ENCODE data around the gene KLHL17. TPM values are rescaled to one million over a fixed set of nuclear protein-coding genes. Genes with fewer than 3 reads are reported as not detected.
A peak's percentile ranks its signal among the peaks of the same experiment; 100 is the strongest.

KLHL17 gene
- polyA plus RNA-seq, 1 donor from 2014 or later, result 1.3 TPM

DNA sequence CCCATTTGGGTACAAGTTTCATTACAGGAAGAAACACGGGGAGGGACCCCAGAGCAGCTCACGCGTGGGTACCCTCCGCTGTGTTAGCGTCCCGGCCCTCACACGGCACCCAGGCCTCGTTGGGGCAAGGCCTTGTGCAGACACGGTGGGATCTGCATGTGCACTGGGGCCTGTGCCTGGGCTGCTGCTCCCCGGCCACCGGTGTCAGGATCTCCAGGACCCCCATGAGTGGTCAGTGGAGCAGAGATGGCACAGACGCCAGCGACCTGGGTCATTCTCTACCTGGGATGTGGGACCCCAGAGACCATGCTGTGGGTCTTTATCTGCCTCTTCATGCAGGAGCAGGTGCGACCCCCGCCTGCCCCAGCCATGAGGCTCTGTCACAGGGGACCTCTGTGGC lies 42.0 kb upstream of the KLHL17 start:
- Mint-ChIP-seq H3K4me3 (no peak overlapping the region), H3K4me1 (peaks cover 4 to 11% (median 9%) of the 10 kb centered on the region in 3 donors), H3K9me3 (peaks cover 0 to 2% (median 0%) of the 10 kb centered on the region in 3 donors), H3K36me3 (no peaks in the 10 kb centered on the region), H3K27ac (no peak overlapping the region), H3K27me3 (peaks cover 51% of the 10 kb centered on the region)

DNA sequence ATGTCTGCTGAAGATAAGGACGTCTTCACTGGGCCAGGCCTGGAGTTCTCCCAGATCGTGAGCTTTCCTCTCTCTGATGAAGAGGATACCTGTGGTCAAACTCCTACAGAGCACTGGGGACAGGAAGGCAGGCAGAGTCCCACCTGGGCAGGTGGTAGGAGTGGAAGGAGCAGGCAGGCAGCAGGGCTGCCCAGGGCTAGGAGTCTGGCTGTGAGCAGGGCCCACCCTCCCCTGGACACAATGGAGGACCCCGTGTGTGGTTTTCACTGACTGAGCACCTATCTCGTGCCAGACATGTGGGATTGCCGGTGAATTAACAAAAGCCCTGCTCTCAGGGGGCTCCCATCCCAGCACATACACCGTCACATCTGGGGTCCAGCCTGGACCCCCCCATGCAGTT lies 41.5 kb upstream of the KLHL17 start:
- H3K27me3 Mint-ChIP-seq, result peaks cover 51% of the 10 kb centered on the region
- H3K27ac Mint-ChIP-seq, result no peak overlapping the region
- H3K36me3 Mint-ChIP-seq, result no peaks in the 10 kb centered on the region
- no peak overlapping the region for H3K4me3 Mint-ChIP-seq
- peaks cover 4 to 12% (median 10%) of the 10 kb centered on the region in 3 donors for H3K4me1 Mint-ChIP-seq
- H3K9me3 Mint-ChIP-seq, result peaks cover 0 to 2% (median 0%) of the 10 kb centered on the region in 3 donors

DNA sequence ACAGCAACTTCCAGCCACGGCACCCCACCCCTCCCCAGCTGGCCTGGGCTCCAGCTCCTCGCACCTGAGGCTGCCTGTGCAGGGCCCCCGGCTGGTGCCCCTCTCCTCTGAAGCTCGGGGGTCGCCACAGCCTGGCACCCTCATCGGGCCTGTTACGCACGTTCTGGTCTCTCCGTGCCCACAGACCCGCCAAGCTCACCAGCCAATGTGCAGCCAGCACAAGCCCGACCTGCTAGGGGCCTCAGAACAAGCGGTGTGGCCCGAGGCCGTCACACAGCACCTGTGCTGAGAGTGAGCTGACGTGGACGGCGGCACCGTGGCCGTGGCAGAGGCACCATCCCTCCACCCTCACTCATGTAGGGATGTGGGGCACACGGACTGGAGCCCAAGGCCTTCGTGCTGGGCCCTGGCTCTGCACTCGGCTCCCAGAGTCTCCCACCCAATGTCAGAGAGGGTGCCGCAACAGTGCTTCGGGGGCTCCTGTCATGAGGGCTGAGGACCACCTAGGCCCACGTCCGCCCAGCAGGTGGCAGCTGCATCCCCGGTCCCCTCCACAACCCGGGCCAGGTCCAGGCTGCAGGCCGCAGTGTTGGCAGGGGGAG lies 41.0 kb upstream of the KLHL17 start:
- Mint-ChIP-seq H3K4me1 (peaks cover 4 to 12% (median 10%) of the 10 kb centered on the region in 3 donors), H3K27ac (no peak overlapping the region), H3K9me3 (peaks cover 0 to 2% (median 0%) of the 10 kb centered on the region in 3 donors), H3K27me3 (peaks cover 47% of the 10 kb centered on the region), H3K36me3 (no peaks in the 10 kb centered on the region), H3K4me3 (no peak overlapping the region)

DNA sequence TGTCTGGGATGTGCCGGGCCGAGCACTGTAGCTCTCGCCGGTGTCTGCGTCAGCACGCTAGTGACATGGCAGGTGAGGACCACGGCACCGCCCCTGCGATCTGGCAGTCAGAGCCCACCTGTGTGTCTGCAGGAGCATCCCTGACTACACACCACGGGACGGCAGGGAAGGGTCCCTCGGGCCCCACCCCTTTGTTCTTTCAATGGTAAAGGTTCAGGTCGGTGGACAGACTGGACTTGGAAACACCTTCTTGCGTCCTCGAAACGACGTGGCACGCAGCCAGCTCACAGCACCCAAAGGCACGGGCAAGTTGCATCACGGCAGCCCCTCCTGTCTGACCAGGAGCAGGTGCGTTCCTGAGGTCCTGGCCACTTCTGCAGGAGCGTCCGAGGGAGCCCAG lies 40.4 kb upstream of the KLHL17 start:
- H3K4me3 Mint-ChIP-seq, result no peak overlapping the region
- H3K36me3 Mint-ChIP-seq, result no peaks in the 10 kb centered on the region
- H3K4me1 Mint-ChIP-seq, result peaks cover 4 to 12% (median 10%) of the 10 kb centered on the region in 3 donors
- H3K9me3 Mint-ChIP-seq, result peaks cover 0 to 2% (median 0%) of the 10 kb centered on the region in 3 donors
- H3K27ac Mint-ChIP-seq, result no peak overlapping the region
- peaks cover 47% of the 10 kb centered on the region for H3K27me3 Mint-ChIP-seq

DNA sequence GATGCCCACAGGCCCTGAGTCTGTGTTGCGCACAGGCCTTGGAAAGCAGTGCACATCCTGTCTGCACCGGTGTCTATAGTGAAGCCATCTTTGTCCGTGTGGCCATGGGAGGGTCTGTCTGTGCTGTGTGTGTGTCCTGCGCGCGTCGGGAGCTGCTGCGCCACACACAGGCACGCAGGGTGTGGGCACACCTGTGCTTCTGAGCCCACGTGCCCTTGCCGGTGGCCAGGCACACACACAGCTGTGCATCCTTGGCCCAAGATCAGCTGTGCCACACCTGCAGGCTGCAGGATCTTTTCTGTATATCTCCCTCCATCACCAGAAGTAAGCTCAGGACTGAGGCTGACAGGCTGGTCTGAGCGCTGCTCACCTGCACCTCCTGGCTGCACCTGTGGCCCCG lies 39.9 kb upstream of the KLHL17 start:
- Mint-ChIP-seq H3K9me3 (peaks cover 0 to 2% (median 0%) of the 10 kb centered on the region in 3 donors), H3K4me1 (peaks cover 4 to 12% (median 10%) of the 10 kb centered on the region in 3 donors), H3K36me3 (no peaks in the 10 kb centered on the region), H3K27me3 (peaks cover 44% of the 10 kb centered on the region), H3K27ac (peak overlapping the region in 1 of 3 donors; percentile 68), H3K4me3 (peak overlapping the region in 2 of 4 donors; percentile 12 to 60)

DNA sequence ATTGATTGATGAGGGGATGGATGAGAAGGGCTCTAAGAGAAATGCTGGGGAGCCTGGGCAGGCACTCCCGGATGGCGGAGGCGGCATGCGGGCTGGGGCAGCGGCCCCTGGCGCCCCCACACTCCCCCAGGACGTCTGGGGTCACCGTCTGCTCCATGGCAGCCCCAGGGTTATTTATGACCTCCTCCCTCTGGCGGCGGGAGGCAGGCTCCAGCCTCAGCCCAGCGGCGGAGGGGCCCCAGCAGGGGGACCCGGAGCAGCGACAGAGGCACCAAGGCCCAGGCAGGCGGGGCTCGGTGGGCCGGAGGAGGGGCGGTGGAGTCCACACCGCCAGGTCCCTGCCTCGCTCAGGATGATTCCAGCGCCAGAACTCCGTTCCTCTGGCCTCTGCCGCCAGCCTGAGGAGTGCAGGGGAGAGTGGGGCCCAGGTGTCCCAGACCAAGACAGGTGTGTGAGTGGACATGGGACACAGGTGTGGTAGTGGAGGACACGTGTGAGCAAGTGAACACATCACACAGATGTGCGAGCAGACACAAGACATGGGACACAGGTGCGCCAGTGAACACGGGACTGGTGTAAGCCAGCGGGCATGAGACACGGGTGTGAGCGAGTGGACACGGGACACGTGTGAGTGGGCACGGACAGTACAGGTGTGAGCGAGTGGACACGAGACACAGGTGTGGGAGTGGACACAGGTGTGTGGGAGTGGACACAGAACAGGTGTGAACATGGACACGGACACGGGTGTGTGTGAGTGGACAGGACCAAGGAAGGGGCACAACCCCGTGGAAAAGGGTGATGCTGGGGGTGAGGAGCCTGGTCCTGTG lies 39.2 kb upstream of the KLHL17 start:
- Mint-ChIP-seq H3K27me3 (peaks cover 49% of the 10 kb centered on the region), H3K36me3 (no peaks in the 10 kb centered on the region), H3K27ac (peak overlapping the region in 2 of 3 donors; percentile 7 to 68), H3K4me1 (peaks cover 4 to 12% (median 10%) of the 10 kb centered on the region in 3 donors), H3K9me3 (peaks cover 0 to 2% (median 0%) of the 10 kb centered on the region in 3 donors), H3K4me3 (peak overlapping the region in 3 of 4 donors; percentile 12 to 62 (median 60))

DNA sequence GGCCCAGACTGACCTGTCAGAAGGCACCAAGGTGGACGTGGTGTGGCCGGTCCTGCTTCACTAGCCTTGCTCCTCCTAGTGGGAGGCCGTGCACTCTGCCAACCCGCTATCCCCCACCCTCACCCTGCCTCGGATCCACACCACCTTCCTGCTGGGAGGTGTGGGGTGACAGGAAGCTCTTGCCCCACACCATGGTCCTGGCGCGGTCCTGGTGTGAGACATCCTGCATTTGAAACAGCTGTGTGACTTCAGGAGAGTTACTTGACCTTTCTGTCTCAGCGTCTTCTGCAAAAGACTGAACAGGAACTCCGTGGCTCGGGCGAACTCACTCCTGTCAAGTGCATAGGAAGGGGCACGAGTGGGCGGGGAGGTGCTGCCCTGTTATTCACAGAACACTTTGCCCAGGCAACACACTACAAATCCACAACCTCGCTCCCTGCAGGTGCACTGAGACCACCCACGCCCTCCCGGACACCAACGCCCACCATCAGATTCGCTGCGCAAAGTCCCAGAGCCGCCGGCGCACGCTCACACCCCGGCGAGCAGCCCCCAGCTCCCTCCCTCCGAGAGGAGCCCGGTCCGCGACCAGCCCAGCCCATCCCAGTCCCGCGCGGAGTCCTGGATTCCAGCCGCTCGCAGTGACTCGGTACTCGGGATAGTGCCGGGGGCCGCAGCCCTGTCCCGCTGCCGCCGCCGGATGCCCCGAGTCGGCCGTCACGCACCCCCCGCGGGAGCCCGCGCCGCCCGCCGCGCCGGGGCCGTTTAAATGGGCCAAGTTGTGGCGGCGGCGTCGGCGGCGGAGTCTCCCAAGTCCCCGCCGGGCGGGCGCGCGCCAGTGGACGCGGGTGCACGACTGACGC lies 37.0 kb upstream of the KLHL17 start, which contains the start of gene SAMD11:
SAMD11 (plus strand) TSS at position 793 of the 860 bp plus-strand sequence. CDS start 509 bp downstream, outside the sequence.
- Mint-ChIP-seq H3K36me3 (no peaks in the 10 kb centered on the region), H3K4me1 (peaks cover 4 to 12% (median 10%) of the 10 kb centered on the region in 3 donors), H3K27me3 (peaks cover 46% of the 10 kb centered on the region), H3K4me3 (peak within 1 kb of the TSS; percentile 34 to 94 (median 88)), H3K9me3 (peaks cover 0 to 2% (median 0%) of the 10 kb centered on the region in 3 donors), H3K27ac (no peak within 1 kb of the TSS)

DNA sequence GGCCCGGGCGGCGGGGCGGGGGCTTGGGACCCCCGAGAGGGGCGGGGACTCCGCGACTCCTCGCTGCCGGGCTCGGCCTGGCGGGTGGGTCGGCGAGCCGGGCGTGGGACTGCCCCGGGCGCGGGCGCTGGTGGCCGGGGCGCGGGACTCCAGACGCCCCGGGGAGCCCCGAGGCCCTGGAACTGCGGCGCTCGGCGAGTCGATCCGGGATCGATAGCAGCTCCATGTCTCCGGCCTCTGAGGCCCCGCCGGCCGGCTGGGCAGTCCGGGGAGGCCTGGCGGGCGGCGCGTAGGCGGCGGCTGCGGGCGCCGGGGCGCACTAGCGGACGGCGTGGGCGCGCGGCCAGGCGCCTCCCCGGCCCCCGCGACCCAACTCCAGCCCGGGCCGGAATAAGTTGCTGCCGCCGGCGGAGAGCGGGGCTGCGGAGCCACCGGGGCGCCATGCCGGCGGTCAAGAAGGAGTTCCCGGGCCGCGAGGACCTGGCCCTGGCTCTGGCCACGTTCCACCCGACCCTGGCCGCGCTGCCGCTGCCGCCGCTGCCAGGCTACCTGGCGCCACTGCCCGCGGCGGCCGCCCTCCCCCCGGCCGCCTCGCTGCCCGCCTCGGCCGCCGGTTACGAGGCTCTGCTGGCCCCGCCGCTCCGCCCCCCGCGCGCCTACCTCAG lies 36.3 kb upstream of the KLHL17 start:
- peaks cover 0 to 2% (median 0%) of the 10 kb centered on the region in 3 donors for H3K9me3 Mint-ChIP-seq
- no peak overlapping the region for H3K4me3 Mint-ChIP-seq
- peaks cover 46% of the 10 kb centered on the region for H3K27me3 Mint-ChIP-seq
- H3K27ac Mint-ChIP-seq, result no peak overlapping the region
- peaks cover 4 to 12% (median 10%) of the 10 kb centered on the region in 3 donors for H3K4me1 Mint-ChIP-seq
- H3K36me3 Mint-ChIP-seq, result no peaks in the 10 kb centered on the region

DNA sequence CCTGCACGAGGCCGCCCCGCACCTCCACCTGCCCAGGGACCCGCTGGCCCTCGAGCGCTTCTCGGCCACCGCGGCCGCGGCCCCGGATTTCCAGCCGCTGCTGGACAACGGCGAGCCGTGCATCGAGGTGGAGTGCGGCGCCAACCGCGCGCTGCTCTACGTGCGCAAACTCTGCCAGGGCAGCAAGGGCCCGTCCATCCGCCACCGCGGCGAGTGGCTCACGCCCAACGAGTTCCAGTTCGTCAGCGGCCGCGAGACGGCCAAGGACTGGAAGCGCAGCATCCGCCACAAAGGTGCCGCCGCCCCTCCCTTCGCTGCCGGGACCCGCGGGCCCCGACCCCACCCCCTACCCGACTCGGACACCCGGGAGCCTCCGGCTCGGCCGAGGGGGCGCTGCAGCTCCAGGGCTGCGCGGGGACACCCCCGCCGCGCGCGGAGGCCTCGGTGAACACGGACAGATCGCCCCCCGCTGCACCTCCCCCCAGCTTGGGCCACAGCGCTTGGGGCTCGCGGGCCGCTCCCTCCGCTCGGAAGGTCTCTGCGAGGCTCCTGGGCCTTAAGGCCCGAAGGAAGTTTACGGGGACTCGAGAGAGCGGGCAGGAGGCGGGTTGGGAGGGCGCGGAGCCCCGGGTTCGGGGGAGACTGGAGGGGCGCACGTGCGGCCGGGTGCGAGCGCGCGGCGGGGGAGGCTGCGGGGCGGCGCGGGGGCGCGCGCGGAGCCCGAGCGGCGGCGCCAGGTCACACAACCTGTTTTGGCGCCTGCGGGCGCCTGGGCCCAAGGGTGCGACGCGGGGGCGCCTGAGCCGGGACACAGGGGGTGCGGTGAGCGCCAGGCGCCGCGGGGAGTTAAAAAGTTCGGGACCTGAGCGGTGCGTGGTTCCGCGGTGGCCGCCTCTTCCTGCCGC lies 35.5 kb upstream of the KLHL17 start:
- Mint-ChIP-seq H3K27me3 (peaks cover 43% of the 10 kb centered on the region), H3K9me3 (peaks cover 0 to 2% (median 0%) of the 10 kb centered on the region in 3 donors), H3K36me3 (no peaks in the 10 kb centered on the region), H3K4me1 (peaks cover 4 to 14% (median 10%) of the 10 kb centered on the region in 3 donors), H3K4me3 (peak overlapping the region in 2 of 4 donors; percentile 41 to 43), H3K27ac (no peak overlapping the region)

DNA sequence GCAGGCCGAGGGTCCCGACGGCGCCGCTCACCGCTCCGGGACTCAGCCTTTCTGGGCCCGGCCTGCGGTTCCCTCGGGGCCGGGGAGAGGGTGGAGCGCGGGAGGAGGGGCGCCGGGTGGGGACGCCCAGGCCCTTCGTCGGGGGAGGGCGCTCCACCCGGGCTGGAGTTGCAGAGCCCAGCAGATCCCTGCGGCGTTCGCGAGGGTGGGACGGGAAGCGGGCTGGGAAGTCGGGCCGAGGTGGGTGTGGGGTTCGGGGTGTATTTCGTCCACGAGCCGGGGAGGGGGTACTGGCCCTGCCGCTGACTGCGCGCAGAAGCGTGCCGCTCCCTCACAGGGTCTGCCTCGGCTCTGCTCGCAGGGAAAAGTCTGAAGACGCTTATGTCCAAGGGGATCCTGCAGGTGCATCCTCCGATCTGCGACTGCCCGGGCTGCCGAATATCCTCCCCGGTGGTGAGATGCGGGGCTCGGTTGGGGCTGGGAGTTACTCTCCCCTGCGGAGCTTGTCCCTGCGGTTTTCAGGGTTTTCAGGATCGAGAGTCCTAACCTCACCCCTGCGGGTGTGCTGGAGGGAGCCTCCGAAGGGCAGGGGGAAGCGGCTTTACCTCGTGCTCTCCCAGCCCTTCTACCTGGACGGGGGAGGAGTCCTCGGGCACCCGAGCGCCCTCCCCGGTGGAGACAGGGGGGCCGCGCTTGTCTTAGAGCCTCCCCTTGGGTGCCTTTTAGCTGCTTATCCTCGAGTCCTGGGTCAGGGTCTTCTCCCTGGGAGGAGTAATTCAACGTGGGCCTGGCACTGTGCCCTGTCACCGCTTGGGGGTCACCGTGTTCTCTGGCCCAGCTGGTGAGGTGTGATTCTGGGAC lies 34.6 kb upstream of the KLHL17 start:
- H3K9me3 Mint-ChIP-seq, result peaks cover 0 to 2% (median 0%) of the 10 kb centered on the region in 3 donors
- H3K4me1 Mint-ChIP-seq, result peaks cover under 1 to 9% (median 7%) of the 10 kb centered on the region in 3 donors
- H3K27me3 Mint-ChIP-seq, result peaks cover 36% of the 10 kb centered on the region
- H3K27ac Mint-ChIP-seq, result no peak overlapping the region
- H3K4me3 Mint-ChIP-seq, result peak overlapping the region; percentile 23 to 86 (median 65)
- no peaks in the 10 kb centered on the region for H3K36me3 Mint-ChIP-seq

DNA sequence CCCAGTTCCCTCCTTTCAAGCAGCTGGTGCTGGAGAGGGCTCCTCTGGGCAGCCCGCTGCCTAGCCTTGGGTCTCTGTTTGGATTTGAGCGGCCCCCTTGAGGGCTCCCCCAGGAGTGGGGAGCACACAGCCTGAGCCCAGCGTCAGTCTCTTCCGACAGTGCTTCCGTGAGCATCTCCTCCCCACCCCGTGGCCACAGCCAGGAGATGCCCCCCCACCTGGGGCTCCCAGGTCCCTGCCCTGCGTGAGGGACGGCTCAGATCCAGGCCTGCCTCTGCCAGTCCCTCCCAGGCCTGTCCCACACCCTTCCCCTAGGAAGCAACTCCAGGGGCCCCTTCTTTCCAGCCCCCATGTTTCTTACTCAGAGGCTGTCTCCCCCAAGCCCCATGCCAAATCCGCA lies 33.1 kb upstream of the KLHL17 start:
- Mint-ChIP-seq H3K36me3 (no peaks in the 10 kb centered on the region), H3K27ac (no peak overlapping the region), H3K4me1 (peaks cover 0 to 10% (median 7%) of the 10 kb centered on the region in 3 donors), H3K27me3 (peaks cover 31% of the 10 kb centered on the region), H3K4me3 (peak overlapping the region in 1 of 4 donors; percentile 55), H3K9me3 (no peaks in the 10 kb centered on the region)

DNA sequence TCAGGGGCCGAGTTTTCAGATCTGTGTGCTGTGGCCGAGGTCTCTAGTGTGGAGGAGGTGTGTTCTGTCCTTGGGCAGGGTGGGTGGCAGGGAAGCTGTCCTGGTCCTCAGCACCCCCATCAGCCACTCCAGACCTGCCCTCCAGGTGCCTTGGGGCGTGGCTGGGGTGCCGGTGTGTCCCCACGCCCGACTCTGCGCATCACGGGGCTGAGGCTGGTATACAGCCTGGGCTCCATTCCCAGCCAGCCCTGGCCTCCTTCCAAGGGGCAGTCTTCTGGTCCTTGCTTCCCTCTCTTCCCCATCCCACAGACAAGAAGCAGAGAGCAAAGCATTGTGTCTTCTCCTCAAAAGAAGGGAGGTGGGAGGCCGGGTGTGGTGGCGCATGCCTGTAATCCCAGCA lies 32.6 kb upstream of the KLHL17 start:
- no peaks in the 10 kb centered on the region for H3K9me3 Mint-ChIP-seq
- H3K27ac Mint-ChIP-seq, result no peak overlapping the region
- peaks cover 26% of the 10 kb centered on the region for H3K27me3 Mint-ChIP-seq
- peak overlapping the region in 1 of 4 donors; percentile 55 for H3K4me3 Mint-ChIP-seq
- no peaks in the 10 kb centered on the region for H3K36me3 Mint-ChIP-seq
- peaks cover 0 to 10% (median 7%) of the 10 kb centered on the region in 3 donors for H3K4me1 Mint-ChIP-seq
